Measurements from ENCODE around the gene N4BP2L2.

N4BP2L2 gene

GRCh38 chr13:32430018-32430747, 108.4 kb downstream of the N4BP2L2 start:
- no peak overlapping the region for H3K4me3 ChIP-seq (ENCODE audit: low read length)
- DNase-seq (ENCODE audit: low read depth, low spot score): peak; percentile 21

GRCh38 chr13:32429433-32429909, 109.1 kb downstream of the N4BP2L2 start:
- no peak overlapping the region for H3K4me3 ChIP-seq (ENCODE audit: low read length)
- DNase-seq (ENCODE audit: low read depth, low spot score): no peak

GRCh38 chr13:32428581-32429432, 109.8 kb downstream of the N4BP2L2 start:
- DNase-seq (ENCODE audit: low read depth, low spot score): no peak
- peak overlapping the region; percentile 66 for H3K4me3 ChIP-seq (ENCODE audit: low read length)

GRCh38 chr13:32427852-32428580, 110.6 kb downstream of the N4BP2L2 start, which contains the start of gene N4BP2L1:
Gene N4BP2L1, minus strand, starts transcription at chr13:32428130. Its CDS starts 48 bp downstream, at chr13:32428082.
- DNase-seq (ENCODE audit: low read depth, low spot score): peak; percentile 65
- peak within 1 kb of the TSS; percentile 66 for H3K4me3 ChIP-seq (ENCODE audit: low read length)

GRCh38 chr13:32426990-32427851, 111.4 kb downstream of the N4BP2L2 start:
- H3K4me3 ChIP-seq (ENCODE audit: low read length): peak overlapping the region; percentile 66
- peak; percentile 50 for DNase-seq (ENCODE audit: low read depth, low spot score)

- H3K4me3 ChIP-seq (ENCODE audit: low read length): peak overlapping the region; percentile 66
- peak; percentile 75 for DNase-seq (ENCODE audit: low read depth, low spot score)
Measured at GRCh38 chr13:32426191-32426989, 112.2 kb downstream of the N4BP2L2 start.

- DNase-seq (ENCODE audit: low read depth, low spot score): no peak
- no peak overlapping the region for H3K4me3 ChIP-seq (ENCODE audit: low read length)
Measured at GRCh38 chr13:32425158-32425557, 113.4 kb downstream of the N4BP2L2 start.

- no peak overlapping the region for H3K4me3 ChIP-seq (ENCODE audit: low read length)
- DNase-seq (ENCODE audit: low read depth, low spot score): peak; percentile 41
Measured at GRCh38 chr13:32423592-32423991, 115.0 kb downstream of the N4BP2L2 start.

GRCh38 chr13:32419862-32420261, 118.7 kb downstream of the N4BP2L2 start:
- no peak overlapping the region for H3K4me3 ChIP-seq (ENCODE audit: low read length)
- no peak for DNase-seq (ENCODE audit: low read depth, low spot score)

GRCh38 chr13:32417995-32418394, 120.6 kb downstream of the N4BP2L2 start:
- no peak overlapping the region for H3K4me3 ChIP-seq (ENCODE audit: low read length)
- no peak for DNase-seq (ENCODE audit: low read depth, low spot score)

- H3K4me3 ChIP-seq (ENCODE audit: low read length): no peak overlapping the region
- no peak for DNase-seq (ENCODE audit: low read depth, low spot score)
Measured at GRCh38 chr13:32415019-32415418, 123.6 kb downstream of the N4BP2L2 start.

GRCh38 chr13:32414580-32414979, 124.0 kb downstream of the N4BP2L2 start:
- DNase-seq (ENCODE audit: low read depth, low spot score): no peak
- H3K4me3 ChIP-seq (ENCODE audit: low read length): no peak overlapping the region

- no peak for DNase-seq (ENCODE audit: low read depth, low spot score)
- no peak overlapping the region for H3K4me3 ChIP-seq (ENCODE audit: low read length)
Measured at GRCh38 chr13:32413284-32413683, 125.3 kb downstream of the N4BP2L2 start.

GRCh38 chr13:32409561-32410421, 128.8 kb downstream of the N4BP2L2 start:
- no peak for DNase-seq (ENCODE audit: low read depth, low spot score)
- H3K4me3 ChIP-seq (ENCODE audit: low read length): no peak overlapping the region

GRCh38 chr13:32409001-32409313, 129.6 kb downstream of the N4BP2L2 start:
- no peak overlapping the region for H3K4me3 ChIP-seq (ENCODE audit: low read length)
- no peak for DNase-seq (ENCODE audit: low read depth, low spot score)

- DNase-seq (ENCODE audit: low read depth, low spot score): no peak
- no peak overlapping the region for H3K4me3 ChIP-seq (ENCODE audit: low read length)
Measured at GRCh38 chr13:32408296-32409000, 130.1 kb downstream of the N4BP2L2 start.

Data from Jurkat, Clone E6-1 (cell line).